NCI-H2171 (cell line): ENCODE measurements around the gene CDC25B.
"Not testable (repeated sequence)": the region's sequence is repeated elsewhere in the genome, so short reads cannot be mapped to it uniquely, and the experiment has no call there.

ENCODE experiments used
- DNase-seq: peaks from one replicate; lab custom pipeline; 2025; lab: John Stamatoyannopoulos, UW

The CDC25B gene

DNA sequence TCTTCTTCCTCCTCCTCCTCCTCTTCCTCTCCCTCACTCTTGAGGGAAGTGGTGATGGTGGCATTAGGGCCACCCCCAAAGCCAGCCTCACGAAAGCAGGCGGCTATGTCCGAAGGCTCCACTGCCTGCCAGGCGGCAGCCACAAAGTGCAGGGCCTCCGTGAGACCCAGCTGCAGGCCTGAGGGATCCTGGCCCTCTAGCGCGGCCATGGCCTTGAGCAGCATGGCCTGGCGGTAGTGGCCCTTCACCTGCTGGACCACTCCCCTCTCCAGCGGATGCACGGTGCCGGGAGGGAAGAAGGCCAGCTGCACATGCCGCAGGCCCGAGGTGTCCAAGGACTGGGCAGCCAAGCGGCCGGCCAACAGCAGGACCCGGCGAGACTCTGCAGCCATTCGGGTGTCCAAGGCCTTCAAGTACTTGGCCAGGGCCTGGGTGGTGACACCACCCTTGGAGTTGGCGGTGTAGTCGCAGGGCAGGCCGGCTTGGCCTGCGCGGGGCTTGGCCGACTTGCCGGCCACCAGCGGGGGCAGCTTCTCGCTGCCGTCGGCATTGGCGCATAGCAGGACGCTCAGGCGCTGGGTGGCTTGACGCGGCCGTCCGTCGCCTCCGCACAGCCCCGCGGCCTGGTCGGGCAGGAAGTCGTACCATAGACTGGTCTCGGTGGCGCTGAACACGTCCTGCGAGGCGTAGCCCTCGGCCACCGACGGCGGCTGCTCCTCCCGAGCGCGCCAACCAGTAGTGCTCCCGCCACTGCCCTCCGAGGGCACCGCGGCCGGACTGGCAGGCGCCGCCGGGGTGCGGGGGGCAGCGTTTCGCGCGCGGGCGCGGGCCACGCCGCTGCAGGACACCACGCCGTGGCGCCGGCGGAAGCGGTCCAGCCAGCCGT, 10.6 kb upstream of the CDC25B start:
- DNase-seq, result no peak

DNA sequence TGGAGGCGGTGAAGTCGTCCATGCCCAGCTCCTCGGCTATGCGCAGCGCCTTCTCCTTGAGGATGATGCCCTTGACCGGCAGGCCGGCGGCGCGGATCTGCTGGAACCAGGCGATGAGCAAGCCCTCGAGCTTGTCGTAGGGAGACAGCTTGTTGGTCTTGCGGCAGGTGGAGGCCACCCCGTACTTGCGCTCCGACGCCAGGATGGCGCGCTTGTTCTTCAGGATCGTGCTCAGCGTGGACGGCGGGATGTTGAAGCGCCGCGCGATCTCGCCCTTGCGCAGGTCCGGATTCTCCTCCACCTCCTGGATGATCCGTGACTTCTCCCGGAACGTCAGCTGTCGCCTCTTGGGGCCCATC, 10.0 kb upstream of the CDC25B start:
- peak; percentile 52 for DNase-seq

DNA sequence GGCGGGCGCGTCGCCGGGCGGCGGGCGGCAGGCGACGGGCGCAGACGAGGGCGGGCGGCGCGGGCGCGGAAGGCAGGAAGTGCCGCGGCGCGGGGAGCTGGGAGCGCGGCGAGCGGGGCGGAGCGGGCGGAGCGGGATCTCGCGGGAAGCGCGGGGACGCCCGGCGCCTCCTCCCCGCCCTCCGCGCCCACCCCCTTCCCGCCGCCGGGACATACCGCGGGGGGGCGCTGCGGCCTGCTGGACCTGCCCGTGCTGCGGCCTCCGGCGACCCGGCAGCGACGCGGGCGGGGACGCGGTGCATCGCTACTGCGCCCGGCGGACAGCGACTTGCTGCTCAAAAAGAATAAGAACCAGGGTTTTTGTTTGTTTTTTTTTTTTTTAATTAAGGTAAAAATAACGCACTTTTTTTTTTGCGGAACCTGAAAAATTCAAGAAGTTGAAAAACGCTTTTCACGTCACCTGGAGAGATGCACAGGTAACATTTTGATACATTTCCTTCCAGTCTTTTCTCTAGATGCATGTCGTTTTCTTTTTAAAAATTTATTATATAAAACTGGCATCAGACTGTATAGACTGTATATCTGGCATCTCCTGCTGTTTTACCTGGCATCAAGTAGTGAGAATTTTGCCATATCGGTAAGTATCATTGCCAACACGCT, 9.3 kb upstream of the CDC25B start, which contains the start of gene CENPB:
Gene CENPB (minus strand): TSS at position 76 of the 659 bp plus-strand sequence. CDS start 257 bp downstream, outside the sequence.
- DNase-seq, result peak; percentile 93

DNA sequence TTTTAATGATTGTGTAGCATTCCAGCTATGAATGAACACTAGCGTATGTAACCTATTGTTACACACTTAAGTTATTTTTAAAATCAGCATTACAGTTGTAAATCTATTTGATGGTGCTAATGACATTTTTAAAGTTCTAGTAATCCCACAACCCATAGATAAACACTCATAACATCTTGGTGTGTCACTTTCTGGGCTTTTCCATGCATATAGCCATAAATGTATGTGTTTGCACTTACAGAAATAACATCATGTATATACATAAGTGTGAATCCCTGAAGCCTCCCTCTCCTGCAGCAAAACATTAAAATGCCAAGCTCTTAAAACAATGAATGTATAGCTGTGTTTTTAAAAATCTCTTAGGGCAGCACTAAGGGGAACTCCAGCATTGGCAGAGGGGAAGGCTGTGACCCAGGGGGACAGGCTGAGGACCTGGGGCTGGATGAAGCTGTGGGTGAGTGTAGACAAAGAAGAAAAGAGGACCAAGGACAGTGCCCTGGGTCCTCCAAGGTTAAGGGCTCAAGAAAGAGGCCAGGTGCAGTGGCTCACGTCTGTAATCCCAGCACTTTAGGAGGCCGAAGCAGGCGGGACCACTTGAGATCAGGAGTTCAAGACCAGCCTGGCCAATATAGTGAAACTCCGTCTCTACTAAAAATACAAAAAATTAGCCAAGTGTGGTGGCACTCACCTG, 8.6 kb upstream of the CDC25B start:
- no peak for DNase-seq

DNA sequence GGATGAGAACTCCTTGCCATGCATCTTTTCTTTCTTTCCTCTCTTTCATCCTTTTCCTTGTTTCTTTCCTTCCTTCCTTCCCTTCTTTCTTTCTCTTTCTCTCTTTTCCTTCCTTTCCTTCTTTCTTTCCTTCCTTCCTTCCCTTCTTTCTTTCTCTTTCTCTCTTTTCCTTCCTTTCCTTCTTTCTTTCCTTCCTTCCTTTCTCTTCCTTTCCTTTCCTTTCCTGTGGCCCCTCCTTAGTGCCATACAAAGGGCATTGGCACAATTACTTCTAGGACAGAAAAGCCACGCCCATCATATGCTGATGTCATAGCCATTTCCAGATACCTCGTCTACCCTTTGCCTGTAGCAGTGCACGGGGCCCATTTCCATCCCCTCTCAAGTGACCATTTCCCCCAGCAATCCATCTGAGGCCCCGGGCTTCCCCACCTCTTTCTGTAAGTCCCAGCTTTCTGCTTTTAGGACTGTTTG, 7.4 kb upstream of the CDC25B start:
- DNase-seq, result no peak

DNA sequence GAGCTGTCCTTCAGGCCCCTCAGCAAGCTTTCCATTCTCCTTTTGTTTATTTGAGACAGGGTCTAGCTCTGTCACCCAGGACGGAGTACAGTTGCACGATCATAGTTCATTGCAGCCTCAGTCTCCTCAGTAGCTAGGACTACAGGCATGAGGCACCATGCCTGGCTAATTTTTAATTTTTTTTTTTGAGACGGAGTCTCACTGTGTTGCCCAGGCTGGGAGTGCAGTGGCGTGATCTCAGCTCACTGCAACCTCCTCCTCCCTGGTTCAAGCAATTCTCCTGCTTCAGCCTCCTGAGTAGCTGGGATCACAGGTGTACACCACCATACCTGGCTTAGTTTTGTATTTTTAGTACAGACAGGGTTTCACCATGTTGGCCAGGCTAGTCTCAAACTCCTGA, 6.9 kb upstream of the CDC25B start:
- DNase-seq, result not testable (repeated sequence)

DNA sequence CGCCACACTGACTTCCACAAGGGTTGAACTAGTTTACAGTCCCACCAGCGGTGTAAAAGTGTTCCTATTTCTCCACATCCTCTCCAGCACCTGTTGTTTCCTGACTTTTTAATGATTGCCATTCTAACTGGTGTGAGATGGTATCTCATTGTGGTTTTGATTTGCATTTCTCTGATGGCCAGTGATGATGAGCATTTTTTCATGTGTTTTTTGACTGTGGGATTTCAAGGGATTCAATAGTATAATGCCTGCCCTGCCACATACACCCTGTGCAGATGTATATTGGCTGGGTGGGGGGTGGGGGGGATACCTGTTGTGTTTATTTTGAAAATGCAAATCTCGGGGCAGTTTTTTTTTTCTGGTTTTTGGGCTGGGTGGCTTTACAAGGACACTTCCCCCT, 1.9 kb upstream of the CDC25B start:
- not testable (repeated sequence) for DNase-seq

DNA sequence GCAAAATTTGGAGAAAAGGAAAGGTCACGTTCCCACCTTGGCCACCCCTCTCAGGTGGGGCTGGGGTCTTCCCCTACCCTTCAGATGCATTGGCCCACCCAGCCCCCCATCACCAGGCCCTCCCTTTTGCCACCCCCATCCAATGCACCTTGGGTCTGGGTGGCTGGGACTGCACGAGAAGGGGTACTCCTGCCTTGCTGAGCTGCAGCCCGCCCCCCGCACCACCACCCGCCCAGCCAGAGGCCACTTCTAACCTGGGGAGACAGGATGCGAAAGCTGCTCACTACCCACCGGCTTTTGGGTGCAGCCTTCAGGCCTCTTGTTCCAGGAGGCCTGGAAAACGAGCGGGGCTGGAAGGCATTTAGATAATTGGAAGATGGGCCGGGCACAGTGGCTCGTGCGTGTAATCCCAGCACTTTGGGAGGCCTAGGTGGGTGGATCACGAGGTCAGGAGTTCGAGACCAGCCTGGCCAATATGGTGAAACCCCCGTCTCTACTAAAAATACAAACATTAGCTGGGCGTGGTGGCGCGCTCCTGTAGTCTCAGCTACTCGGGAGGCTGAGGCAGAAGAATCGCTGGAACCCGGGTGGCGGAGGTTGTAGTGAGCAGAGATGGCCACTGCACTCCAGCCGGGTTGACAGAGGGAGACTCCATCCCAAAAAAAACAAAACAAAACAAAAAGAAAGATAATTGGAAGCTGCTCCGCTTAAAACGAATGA, 1.2 kb upstream of the CDC25B start:
- no peak for DNase-seq

DNA sequence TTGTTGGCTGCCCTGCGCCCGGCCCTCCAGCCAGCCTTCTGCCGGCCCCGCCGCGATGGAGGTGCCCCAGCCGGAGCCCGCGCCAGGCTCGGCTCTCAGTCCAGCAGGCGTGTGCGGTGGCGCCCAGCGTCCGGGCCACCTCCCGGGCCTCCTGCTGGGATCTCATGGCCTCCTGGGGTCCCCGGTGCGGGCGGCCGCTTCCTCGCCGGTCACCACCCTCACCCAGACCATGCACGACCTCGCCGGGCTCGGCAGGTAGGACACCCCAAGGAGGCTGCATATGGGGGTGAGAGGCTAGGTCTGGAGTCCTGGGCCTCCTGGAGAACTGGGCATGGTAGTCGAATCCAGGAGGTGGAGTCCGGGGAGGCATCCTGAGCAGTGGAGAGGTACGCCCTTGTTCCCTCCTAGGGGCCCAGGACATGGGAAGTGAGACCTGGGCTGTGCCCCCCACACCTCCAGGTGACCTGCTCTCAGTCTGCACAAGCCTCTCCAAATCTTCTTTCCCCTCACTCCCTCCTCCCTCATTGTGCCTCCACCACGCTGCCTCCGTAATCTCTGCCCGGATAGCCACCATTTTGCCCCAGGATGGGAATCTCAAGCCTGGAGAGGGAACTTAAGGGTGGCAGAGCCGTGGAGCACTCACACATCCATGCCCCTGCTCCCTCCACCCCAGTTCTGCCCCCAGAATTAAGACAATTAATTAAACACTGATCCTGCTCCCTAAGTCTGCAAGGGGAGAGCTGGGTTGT, 541 bp downstream of the CDC25B start:
- no peak for DNase-seq

DNA sequence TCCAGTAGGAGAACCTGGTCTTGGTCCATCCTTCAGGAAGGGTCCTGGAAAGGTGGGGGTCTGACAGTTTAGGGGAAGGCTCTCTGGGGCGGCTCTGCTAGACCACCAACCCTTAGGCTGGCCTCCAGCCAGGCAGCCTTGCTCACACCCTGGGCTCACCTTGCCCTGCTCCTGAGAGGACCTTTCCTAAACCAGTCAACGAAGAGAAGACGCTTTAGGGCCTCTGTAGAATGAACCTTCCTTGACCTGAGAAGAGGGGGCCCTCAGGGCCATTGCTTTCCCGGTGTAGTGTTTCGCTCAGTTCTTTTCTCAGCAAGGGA, 1.1 kb downstream of the CDC25B start:
- DNase-seq, result no peak

DNA sequence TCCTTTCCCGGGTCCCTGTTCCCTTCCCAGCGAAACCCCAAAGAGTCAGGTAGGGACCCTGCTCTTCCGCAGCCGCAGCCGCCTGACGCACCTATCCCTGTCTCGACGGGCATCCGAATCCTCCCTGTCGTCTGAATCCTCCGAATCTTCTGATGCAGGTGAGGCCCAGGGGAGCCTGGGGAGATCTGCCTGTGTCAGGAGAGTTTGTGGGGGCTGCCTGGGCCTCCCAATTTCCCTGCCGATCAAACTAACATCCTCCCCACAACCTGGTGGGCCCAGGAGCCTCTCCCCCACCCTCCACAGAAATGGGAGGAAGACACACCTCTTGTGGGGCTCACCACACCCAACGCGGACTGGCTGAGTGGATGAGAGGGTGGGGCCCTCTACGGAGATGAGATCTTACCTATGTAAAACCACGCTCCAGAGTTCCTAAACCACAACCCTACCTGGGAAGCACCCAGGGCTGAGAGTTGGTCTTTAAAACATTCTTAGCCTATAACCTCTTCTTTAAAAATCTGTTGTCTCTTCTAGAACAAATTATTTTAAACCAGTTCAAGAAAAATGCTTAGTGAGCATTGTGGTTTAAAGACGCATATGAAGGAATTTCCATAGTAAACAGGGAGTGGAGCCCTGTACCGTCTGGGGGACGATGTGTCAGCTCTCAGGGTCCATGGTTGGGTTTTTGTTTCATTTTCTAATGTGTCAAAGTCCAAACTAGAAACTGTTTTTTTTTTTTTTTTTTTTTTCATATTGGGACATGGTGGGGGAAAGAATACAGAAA, 1.7 kb downstream of the CDC25B start:
- DNase-seq, result no peak

DNA sequence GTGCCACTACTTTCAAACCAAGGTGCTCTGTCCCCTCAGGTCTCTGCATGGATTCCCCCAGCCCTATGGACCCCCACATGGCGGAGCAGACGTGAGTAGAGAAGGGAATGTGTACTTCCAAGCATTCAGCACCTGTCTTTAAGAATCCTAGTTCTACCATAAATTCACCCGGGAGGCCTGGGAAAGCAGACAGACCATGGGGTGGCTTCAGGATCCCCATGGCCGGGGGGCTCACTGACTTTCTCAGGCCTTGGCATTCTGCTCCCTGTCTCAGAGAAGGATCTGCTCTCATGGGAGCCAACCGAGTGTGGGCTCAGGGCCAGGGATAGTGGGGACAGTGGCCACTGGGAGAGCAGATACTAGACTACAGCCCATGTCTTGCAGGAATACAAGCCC, 2.3 kb downstream of the CDC25B start:
- DNase-seq, result no peak

DNA sequence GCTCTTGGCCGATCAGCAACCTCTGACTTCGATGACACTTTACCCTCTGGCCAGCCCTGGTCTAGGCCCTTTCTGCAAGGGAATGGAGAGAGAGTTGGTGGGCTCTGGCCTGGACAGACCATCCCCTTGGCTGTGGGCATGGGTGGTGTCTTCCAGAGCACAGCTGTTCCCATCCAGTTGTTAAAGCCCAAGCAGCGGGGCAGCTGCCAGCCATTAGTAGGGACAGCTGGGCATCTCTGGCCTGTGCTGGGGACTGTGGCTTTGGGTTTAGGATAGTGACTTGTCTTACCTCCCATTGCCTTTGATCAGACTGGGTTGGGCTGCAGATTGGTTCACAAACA, 2.8 kb downstream of the CDC25B start:
- DNase-seq, result no peak

DNA sequence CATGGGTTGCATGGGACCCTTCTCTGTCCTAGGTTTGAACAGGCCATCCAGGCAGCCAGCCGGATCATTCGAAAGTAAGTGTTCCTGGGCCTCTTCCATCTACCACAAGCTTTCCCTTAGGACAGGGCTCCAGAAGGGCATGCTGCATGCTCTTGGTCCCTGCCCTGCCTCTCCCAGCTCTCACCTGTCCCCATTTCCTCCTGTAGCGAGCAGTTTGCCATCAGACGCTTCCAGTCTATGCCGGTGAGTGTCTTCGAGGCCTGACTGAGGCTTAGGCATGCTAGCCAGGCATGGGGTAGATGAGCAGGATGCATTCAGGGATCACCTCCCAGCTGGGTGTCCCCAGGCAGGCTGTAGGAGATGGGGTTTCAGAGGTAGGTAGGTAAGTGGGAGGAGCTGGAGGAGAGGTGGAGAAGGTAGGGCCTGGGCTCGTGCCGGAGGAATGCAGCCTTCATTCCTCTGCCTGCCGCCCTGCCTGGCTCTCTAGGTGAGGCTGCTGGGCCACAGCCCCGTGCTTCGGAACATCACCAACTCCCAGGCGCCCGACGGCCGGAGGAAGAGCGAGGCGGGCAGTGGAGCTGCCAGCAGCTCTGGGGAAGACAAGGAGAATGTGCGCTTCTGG, 4.3 kb downstream of the CDC25B start:
- DNase-seq, result no peak

DNA sequence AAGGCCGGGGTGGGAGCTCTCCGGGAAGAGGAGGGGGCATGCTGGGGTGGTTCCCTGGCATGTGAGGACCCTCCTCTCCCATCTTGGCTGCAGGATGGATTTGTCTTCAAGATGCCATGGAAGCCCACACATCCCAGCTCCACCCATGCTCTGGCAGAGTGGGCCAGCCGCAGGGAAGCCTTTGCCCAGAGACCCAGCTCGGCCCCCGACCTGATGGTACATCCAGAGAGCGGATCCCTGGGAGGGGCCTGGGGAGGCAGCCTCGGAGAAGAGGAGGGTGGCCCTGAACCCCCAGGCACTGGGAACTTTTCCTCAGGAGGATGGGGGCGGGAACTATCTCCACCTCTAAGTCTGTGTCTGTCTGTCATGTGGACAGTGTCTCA, 4.8 kb downstream of the CDC25B start:
- DNase-seq, result no peak

DNA sequence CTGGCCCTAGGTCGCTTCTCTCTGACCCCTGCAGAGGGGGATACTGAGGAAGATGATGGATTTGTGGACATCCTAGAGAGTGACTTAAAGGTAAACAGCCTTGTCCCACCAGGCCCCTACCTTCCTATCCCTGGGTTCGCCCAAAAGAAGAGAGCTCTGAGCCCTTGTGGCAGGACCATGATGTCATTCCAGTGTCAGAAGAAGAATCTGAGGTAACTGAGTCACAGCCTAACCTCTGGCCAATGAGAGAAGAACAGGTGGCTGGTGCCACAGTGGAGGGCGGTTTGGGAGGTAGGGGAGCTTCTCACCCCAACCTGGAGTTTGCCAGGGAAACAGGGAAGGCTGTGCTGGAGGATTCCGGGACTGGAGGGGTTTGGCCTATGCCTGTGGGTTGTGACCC, 5.2 kb downstream of the CDC25B start:
- no peak for DNase-seq

DNA sequence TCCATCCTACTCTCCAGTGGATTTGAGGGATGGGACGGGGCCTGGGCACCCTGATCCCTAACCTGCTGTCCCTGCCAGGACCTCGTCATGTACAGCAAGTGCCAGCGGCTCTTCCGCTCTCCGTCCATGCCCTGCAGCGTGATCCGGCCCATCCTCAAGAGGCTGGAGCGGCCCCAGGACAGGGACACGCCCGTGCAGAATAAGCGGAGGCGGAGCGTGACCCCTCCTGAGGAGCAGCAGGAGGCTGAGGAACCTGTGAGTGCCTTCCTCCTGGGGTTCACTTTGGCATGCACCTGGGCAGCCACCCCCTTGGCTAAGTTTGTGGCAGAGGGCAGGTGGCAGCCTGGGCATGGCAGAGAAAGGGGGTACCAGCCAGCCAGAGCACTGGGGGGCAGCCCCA, 5.7 kb downstream of the CDC25B start:
- DNase-seq, result no peak

DNA sequence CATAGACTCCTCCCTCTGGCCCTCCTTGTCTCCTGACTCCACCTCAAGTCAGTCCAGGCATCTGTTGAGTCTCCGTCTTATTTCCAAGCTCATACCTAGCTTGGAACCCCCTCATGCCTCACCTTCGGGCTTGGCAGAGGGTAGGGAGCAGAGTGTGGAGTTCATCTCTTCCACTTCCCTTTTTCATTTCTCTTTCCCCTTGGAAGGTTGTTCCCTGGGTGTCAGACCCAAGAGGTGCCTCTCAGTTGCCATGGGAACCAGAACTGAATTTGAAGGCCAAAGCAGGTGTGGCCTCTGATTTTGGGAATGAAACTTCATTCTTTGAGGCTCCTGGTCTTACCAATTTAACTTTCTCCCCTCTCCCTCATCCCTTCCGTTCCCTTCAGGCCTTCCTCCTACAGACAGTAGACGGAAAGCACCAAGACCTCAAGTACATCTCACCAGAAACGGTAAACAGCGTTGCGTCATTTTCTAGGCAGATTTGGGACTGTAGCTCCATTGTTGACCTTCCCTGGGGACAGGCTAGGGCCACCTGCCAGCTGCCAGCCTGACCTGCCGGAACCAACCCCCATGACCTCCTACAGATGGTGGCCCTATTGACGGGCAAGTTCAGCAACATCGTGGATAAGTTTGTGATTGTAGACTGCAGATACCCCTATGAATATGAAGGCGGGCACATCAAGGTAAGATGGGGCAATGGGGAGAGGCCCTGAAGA, 6.6 kb downstream of the CDC25B start:
- no peak for DNase-seq

DNA sequence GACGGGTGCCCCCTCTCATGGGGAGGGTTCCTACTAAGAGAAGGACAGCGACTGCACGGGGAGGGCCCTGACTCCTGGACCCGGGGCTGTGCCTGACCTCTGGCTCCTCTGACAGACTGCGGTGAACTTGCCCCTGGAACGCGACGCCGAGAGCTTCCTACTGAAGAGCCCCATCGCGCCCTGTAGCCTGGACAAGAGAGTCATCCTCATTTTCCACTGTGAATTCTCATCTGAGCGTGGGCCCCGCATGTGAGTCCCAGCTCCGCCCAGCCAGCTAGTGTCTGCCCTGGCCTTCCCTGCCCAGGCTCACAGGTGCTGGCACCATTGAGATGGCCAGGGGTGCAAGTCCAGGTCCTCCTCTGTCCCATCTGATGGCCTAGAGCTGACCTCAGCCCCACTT, 7.2 kb downstream of the CDC25B start:
- DNase-seq, result no peak

DNA sequence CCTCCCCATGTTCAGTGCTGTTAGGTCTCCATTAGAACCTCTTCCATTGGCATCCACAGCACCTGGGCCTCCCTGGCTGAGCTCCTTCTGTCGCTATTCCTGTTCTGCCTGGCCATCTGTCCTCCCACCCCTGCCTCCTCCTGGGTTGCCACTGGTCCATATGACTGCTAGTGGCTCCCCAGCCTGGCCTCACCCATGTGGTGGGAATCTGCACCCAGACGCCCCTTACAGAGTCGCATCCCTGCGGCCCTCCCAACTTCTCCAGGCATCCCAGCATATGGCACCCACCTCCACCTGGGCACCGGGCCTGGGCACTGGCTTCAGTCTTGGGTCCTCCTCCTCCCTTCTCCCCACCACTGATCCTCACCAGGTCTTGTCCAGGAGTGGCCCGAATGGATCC, 7.7 kb downstream of the CDC25B start:
- no peak for DNase-seq
